HEK293 (cell line): ENCODE results near the gene INPP1.

ENCODE experiments used
- CTCF ChIA-PET: fragments of 350-600 bp; formaldehyde crosslinking; extraction: SDS; loops from one replicate; lab custom pipeline; 2021; ENCODE audit warnings: antibody characterized with exemption; lab: Yijun Ruan, JAX
- POLR2A ChIA-PET: fragments of 300-600 bp; formaldehyde crosslinking; extraction: SDS; loops from one replicate; lab custom pipeline; 2020; ENCODE audit warnings: antibody characterized with exemption, inconsistent platforms; lab: Yijun Ruan, JAX
- H3K27ac ChIP-seq: fragments of 200-500 bp; sonication (Bioruptor generic); 2 replicates; pipeline ENCODE4 v1.5.1; 2014; ENCODE audit warnings: low read depth, low read length, control low read depth, inconsistent platforms; ENCODE audit errors: extremely low read depth
- H3K36me3 ChIP-seq, 2 experiments: fragments of 200-500 bp in 1 of 2; sonication (Bioruptor generic) in 1 of 2; 1 replicate in 1 of 2; 2 replicates in 1 of 2; pipeline ENCODE4 v1.5.1; 2014 to 2017; ENCODE audit warnings: inconsistent platforms in 2 of 2, low read length in 2 of 2; ENCODE audit not compliant: control insufficient read depth in 2 of 2, insufficient read depth in 1 of 2
- H3K4me1 ChIP-seq: fragments of 200-500 bp; sonication (Bioruptor generic); 2 replicates; pipeline ENCODE4 v1.5.1; 2014; ENCODE audit warnings: mild to moderate bottlenecking, low read length, inconsistent platforms; ENCODE audit not compliant: control insufficient read depth, insufficient read depth
- H3K4me3 ChIP-seq: 2 replicates; pipeline ENCODE4 v1.5.1; 2011; ENCODE audit warnings: low read depth, mild to moderate bottlenecking, control low read depth, low read length, moderate library complexity
- H3K9me3 ChIP-seq: fragments of 200-500 bp; sonication (Bioruptor generic); 2 replicates; pipeline ENCODE4 v1.5.1; 2014; ENCODE audit warnings: low read depth, low read length, inconsistent platforms; ENCODE audit not compliant: control insufficient read depth, insufficient read depth
- BCL11A ChIP-seq: fragments of 450-650 bp; formaldehyde crosslinking; IDR thresholded peaks from 2 replicates; pipeline ENCODE4 v1.5.1; 2016; ENCODE audit warnings: low read depth, missing biosample characterization, missing genetic modification characterization
- GLI4 ChIP-seq: fragments of 450-650 bp; formaldehyde crosslinking; IDR thresholded peaks from 2 replicates; pipeline ENCODE4 v1.5.1; 2016; ENCODE audit warnings: missing biosample characterization, missing genetic modification characterization
- SP3 ChIP-seq: fragments of 450-650 bp; formaldehyde crosslinking; IDR thresholded peaks from 2 replicates; pipeline ENCODE4 v1.5.1; 2016; ENCODE audit warnings: missing biosample characterization, missing genetic modification characterization
- SP7 ChIP-seq: fragments of 450-650 bp; formaldehyde crosslinking; IDR thresholded peaks from 2 replicates; pipeline ENCODE4 v1.5.1; 2016; ENCODE audit warnings: missing biosample characterization, missing genetic modification characterization
- YY2 ChIP-seq: fragments of 450-650 bp; formaldehyde crosslinking; IDR thresholded peaks from 2 replicates; pipeline ENCODE4 v1.5.1; 2016; ENCODE audit warnings: missing biosample characterization, missing genetic modification characterization
- ZBTB17 ChIP-seq: fragments of 450-650 bp; formaldehyde crosslinking; IDR thresholded peaks from 2 replicates; pipeline ENCODE4 v1.5.1; 2016; ENCODE audit warnings: missing biosample characterization, missing genetic modification characterization
- ZBTB20 ChIP-seq: fragments of 450-650 bp; formaldehyde crosslinking; IDR thresholded peaks from 2 replicates; pipeline ENCODE4 v1.5.1; 2016; ENCODE audit warnings: missing biosample characterization, missing genetic modification characterization
- ZBTB8A ChIP-seq: fragments of 450-650 bp; formaldehyde crosslinking; IDR thresholded peaks from 2 replicates; pipeline ENCODE4 v1.5.1; 2016; ENCODE audit warnings: missing biosample characterization, missing genetic modification characterization
- ZFHX2 ChIP-seq: fragments of 450-650 bp; formaldehyde crosslinking; conservative IDR thresholded peaks from 2 replicates; pipeline ENCODE4 v1.5.1; 2016; ENCODE audit warnings: missing biosample characterization, missing genetic modification characterization
- ZFP69B ChIP-seq: fragments of 450-650 bp; formaldehyde crosslinking; IDR thresholded peaks from 2 replicates; pipeline ENCODE4 v1.5.1; 2016; ENCODE audit warnings: missing biosample characterization, missing genetic modification characterization
- ZNF121 ChIP-seq: fragments of 450-650 bp; formaldehyde crosslinking; IDR thresholded peaks from 2 replicates; pipeline ENCODE4 v1.5.1; 2016; ENCODE audit warnings: missing biosample characterization, missing genetic modification characterization
- ZNF2 ChIP-seq: fragments of 450-650 bp; formaldehyde crosslinking; IDR thresholded peaks from 2 replicates; pipeline ENCODE4 v1.5.1; 2016; ENCODE audit warnings: missing biosample characterization, missing genetic modification characterization
- ZNF248 ChIP-seq: fragments of 450-650 bp; formaldehyde crosslinking; IDR thresholded peaks from 2 replicates; pipeline ENCODE4 v1.5.1; 2017; ENCODE audit warnings: missing biosample characterization, missing genetic modification characterization
- ZNF266 ChIP-seq: fragments of 450-650 bp; formaldehyde crosslinking; IDR thresholded peaks from 2 replicates; pipeline ENCODE4 v1.5.1; 2016; ENCODE audit warnings: missing biosample characterization, missing genetic modification characterization, low read depth
- ZNF311 ChIP-seq: fragments of 450-650 bp; formaldehyde crosslinking; IDR thresholded peaks from 2 replicates; pipeline ENCODE4 v1.5.1; 2017; ENCODE audit warnings: missing biosample characterization, missing genetic modification characterization, borderline replicate concordance
- ZNF341 ChIP-seq: fragments of 450-650 bp; formaldehyde crosslinking; IDR thresholded peaks from 2 replicates; pipeline ENCODE4; 2016; ENCODE audit warnings: low read depth, missing biosample characterization, missing genetic modification characterization
- ZNF354C ChIP-seq: fragments of 450-650 bp; formaldehyde crosslinking; IDR thresholded peaks from 2 replicates; pipeline ENCODE4 v1.5.1; 2016; ENCODE audit warnings: missing biosample characterization, missing genetic modification characterization, low read depth, borderline replicate concordance
- ZNF404 ChIP-seq: fragments of 450-650 bp; formaldehyde crosslinking; IDR thresholded peaks from 2 replicates; pipeline ENCODE4 v1.5.1; 2017; ENCODE audit warnings: missing biosample characterization, missing genetic modification characterization
- ZNF510 ChIP-seq: fragments of 450-650 bp; formaldehyde crosslinking; IDR thresholded peaks from 2 replicates; pipeline ENCODE4 v1.5.1; 2018; ENCODE audit warnings: mild to moderate bottlenecking, missing genetic modification characterization, missing biosample characterization; ENCODE audit not compliant: insufficient replicate concordance
- ZNF514 ChIP-seq: fragments of 450-650 bp; formaldehyde crosslinking; IDR thresholded peaks from 2 replicates; pipeline ENCODE4 v1.5.1; 2016; ENCODE audit warnings: missing biosample characterization, missing genetic modification characterization
- ZNF571 ChIP-seq: fragments of 450-650 bp; formaldehyde crosslinking; IDR thresholded peaks from 2 replicates; pipeline ENCODE4 v1.5.0; 2017; ENCODE audit warnings: missing biosample characterization, missing genetic modification characterization
- ZNF707 ChIP-seq: fragments of 450-650 bp; formaldehyde crosslinking; IDR thresholded peaks from 2 replicates; pipeline ENCODE4 v1.5.1; 2016; ENCODE audit warnings: missing biosample characterization, missing genetic modification characterization
- ZNF785 ChIP-seq: fragments of 450-650 bp; formaldehyde crosslinking; IDR thresholded peaks from 2 replicates; pipeline ENCODE4 v1.5.1; 2016; ENCODE audit warnings: missing biosample characterization, missing genetic modification characterization
- ZNF837 ChIP-seq: fragments of 450-650 bp; formaldehyde crosslinking; IDR thresholded peaks from 2 replicates; pipeline ENCODE4 v1.5.1; 2016; ENCODE audit warnings: missing biosample characterization, missing genetic modification characterization
- TF ChIP-seq, protein P1 (sequence below): fragments of 450-650 bp; formaldehyde crosslinking; IDR thresholded peaks from 2 replicates; pipeline ENCODE4 v1.5.1; 2017; ENCODE audit warnings: missing biosample characterization, missing genetic modification characterization
- TF ChIP-seq, protein P2 (sequence below): fragments of 450-650 bp; formaldehyde crosslinking; optimal IDR thresholded peaks from 2 replicates; pipeline ENCODE3; 2016; ENCODE audit warnings: missing biosample characterization, mild to moderate bottlenecking, missing genetic modification characterization
- TF ChIP-seq, protein P3 (sequence below): fragments of 450-650 bp; formaldehyde crosslinking; IDR thresholded peaks from 2 replicates; pipeline ENCODE4 v1.5.1; 2016; ENCODE audit warnings: missing biosample characterization, missing genetic modification characterization
- TF ChIP-seq, protein P4 (sequence below): fragments of 450-650 bp; formaldehyde crosslinking; IDR thresholded peaks from 2 replicates; pipeline ENCODE4 v1.5.1; 2016; ENCODE audit warnings: missing biosample characterization, missing genetic modification characterization
- TF ChIP-seq, protein P5 (sequence below): fragments of 450-650 bp; formaldehyde crosslinking; IDR thresholded peaks from 2 replicates; pipeline ENCODE4 v1.5.1; 2016; ENCODE audit warnings: missing biosample characterization, missing genetic modification characterization

The INPP1 gene

DNA sequence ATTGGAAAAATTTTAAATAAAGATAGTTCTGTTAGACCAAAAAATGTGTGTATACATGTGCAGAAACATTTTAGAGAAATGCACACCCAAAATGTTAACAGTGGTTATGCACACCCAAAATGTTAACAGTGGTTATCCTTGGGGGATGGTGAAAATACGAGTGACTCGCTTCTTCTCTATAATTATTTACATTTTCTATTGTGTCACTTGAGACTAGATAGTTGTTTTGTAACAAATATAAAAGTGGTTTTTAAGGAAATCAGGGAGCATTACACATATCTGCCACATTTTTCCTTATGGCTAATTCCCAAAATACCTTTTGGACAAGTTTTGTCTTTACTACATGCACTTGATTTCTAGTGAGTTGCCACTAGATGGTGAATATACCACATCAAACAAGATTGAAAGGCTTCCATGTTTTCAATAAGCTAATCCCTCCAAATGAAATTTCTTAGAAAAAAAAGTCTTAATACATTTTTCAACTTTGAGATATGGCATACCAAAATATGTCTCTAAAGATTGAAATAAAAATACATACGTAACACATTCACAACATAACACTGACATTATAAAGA, 14.7 kb upstream of the INPP1 start:
- H3K36me3 ChIP-seq: no peaks in the 10 kb centered on the region
- no peaks in the 10 kb centered on the region for H3K4me1 ChIP-seq
- TF ChIP-seq, protein P1, sequence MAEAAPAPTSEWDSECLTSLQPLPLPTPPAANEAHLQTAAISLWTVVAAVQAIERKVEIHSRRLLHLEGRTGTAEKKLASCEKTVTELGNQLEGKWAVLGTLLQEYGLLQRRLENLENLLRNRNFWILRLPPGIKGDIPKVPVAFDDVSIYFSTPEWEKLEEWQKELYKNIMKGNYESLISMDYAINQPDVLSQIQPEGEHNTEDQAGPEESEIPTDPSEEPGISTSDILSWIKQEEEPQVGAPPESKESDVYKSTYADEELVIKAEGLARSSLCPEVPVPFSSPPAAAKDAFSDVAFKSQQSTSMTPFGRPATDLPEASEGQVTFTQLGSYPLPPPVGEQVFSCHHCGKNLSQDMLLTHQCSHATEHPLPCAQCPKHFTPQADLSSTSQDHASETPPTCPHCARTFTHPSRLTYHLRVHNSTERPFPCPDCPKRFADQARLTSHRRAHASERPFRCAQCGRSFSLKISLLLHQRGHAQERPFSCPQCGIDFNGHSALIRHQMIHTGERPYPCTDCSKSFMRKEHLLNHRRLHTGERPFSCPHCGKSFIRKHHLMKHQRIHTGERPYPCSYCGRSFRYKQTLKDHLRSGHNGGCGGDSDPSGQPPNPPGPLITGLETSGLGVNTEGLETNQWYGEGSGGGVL (tag by site-specific recombination): no peak
- TF ChIP-seq ZNF785 (tag by site-specific recombination): no peak
- no peak for TF ChIP-seq ZFP69B
- no peak for TF ChIP-seq ZNF404 (tag by site-specific recombination)
- TF ChIP-seq ZNF837 (tag by site-specific recombination): no peak
- TF ChIP-seq ZNF2 (tag by site-specific recombination): no peak
- TF ChIP-seq ZNF121 (tag by site-specific recombination): no peak
- TF ChIP-seq ZNF341 (tag by site-specific recombination): no peak
- no peak for TF ChIP-seq ZBTB20 (tag by site-specific recombination)
- no peak for TF ChIP-seq BCL11A (tag by site-specific recombination)
- TF ChIP-seq ZNF514 (tag by site-specific recombination): no peak
- TF ChIP-seq ZNF266 (tag by site-specific recombination): no peak
- TF ChIP-seq ZBTB17 (tag by site-specific recombination): no peak
- no peak for TF ChIP-seq ZNF510 (tag by site-specific recombination)
- no peak for TF ChIP-seq ZNF707
- TF ChIP-seq, protein P2, sequence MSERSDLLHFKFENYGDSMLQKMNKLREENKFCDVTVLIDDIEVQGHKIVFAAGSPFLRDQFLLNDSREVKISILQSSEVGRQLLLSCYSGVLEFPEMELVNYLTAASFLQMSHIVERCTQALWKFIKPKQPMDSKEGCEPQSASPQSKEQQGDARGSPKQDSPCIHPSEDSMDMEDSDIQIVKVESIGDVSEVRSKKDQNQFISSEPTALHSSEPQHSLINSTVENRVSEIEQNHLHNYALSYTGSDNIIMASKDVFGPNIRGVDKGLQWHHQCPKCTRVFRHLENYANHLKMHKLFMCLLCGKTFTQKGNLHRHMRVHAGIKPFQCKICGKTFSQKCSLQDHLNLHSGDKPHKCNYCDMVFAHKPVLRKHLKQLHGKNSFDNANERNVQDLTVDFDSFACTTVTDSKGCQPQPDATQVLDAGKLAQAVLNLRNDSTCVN (tag by site-specific recombination): no peak
- POLR2A ChIA-PET: no interaction called here
- CTCF ChIA-PET: no interaction called here
- H3K27ac ChIP-seq: no peak overlapping the region
- H3K4me3 ChIP-seq: no peak overlapping the region
- no peaks in the 10 kb centered on the region for H3K9me3 ChIP-seq

DNA sequence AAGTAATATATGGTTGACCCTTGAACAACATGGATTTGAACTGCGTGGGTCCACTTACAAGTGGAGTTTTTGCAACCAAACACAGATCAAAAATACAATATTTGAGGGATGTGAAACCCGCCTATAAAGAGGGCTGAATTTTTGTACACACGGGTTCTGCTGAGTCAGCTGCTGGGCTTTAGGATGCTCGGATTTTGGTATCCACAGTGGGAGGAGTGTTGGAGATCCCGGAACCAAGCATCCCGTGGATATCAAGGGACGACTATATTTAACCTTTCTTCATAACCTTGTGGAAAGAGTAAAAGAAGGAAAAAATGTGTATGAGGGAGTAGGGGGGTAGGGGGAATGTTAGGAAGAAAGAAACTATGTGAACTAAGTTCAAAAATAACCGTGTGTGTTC, 10.0 kb upstream of the INPP1 start:
- Histone ChIP-seq H3K36me3 (no peaks in the 10 kb centered on the region), H3K4me1 (no peaks in the 10 kb centered on the region), H3K9me3 (no peaks in the 10 kb centered on the region), H3K27ac (no peak overlapping the region), H3K4me3 (no peak overlapping the region)
- ChIA-PET POLR2A (interaction anchor here (1.0 kb wide), 1 partner anchor 13 kb away, joined by 3 read pairs; no protein-coding TSS in a partner anchor), CTCF (interaction anchor here (0.7 kb wide), 1 partner anchor 12 kb away, joined by 3 read pairs; no protein-coding TSS in a partner anchor)
- TF ChIP-seq YY2: no peak
- TF ChIP-seq, protein P3, sequence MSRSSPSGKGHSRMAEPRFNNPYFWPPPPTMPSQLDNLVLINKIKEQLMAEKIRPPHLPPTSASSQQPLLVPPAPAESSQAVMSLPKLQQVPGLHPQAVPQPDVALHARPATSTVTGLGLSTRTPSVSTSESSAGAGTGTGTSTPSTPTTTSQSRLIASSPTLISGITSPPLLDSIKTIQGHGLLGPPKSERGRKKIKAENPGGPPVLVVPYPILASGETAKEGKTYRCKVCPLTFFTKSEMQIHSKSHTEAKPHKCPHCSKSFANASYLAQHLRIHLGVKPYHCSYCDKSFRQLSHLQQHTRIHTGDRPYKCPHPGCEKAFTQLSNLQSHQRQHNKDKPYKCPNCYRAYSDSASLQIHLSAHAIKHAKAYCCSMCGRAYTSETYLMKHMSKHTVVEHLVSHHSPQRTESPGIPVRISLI: no peak
- TF ChIP-seq, protein P4, sequence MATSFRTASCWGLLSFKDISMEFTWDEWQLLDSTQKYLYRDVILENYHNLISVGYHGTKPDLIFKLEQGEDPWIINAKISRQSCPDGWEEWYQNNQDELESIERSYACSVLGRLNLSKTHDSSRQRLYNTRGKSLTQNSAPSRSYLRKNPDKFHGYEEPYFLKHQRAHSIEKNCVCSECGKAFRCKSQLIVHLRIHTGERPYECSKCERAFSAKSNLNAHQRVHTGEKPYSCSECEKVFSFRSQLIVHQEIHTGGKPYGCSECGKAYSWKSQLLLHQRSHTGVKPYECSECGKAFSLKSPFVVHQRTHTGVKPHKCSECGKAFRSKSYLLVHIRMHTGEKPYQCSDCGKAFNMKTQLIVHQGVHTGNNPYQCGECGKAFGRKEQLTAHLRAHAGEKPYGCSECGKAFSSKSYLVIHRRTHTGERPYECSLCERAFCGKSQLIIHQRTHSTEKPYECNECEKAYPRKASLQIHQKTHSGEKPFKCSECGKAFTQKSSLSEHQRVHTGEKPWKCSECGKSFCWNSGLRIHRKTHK (tag by site-specific recombination): no peak
- TF ChIP-seq ZNF354C (tag by site-specific recombination): no peak
- TF ChIP-seq ZNF571 (tag by site-specific recombination): no peak
- TF ChIP-seq SP7 (tag by site-specific recombination): no peak
- no peak for TF ChIP-seq GLI4 (tag by site-specific recombination)
- TF ChIP-seq SP3 (tag by site-specific recombination): no peak
- no peak for TF ChIP-seq ZFHX2 (tag by site-specific recombination)
- TF ChIP-seq, protein P5, sequence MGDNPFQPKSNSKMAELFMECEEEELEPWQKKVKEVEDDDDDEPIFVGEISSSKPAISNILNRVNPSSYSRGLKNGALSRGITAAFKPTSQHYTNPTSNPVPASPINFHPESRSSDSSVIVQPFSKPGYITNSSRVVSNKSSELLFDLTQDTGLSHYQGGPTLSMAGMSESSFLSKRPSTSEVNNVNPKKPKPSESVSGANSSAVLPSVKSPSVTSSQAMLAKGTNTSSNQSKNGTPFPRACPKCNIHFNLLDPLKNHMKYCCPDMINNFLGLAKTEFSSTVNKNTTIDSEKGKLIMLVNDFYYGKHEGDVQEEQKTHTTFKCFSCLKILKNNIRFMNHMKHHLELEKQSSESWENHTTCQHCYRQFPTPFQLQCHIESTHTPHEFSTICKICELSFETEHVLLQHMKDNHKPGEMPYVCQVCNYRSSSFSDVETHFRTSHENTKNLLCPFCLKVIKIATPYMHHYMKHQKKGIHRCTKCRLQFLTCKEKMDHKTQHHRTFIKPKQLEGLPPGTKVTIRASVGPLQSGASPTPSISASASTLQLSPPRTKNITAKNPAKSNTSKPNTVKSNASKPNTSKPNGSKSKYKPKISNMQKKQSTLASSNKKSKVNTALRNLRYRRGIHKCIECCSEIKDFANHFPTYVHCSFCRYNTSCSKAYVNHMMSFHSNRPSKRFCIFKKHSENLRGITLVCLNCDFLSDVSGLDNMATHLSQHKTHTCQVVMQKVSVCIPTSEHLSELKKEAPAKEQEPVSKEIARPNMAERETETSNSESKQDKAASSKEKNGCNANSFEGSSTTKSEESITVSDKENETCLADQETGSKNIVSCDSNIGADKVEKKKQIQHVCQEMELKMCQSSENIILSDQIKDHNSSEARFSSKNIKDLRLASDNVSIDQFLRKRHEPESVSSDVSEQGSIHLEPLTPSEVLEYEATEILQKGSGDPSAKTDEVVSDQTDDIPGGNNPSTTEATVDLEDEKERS: no peak
- TF ChIP-seq ZBTB8A (tag by site-specific recombination): no peak
- TF ChIP-seq ZNF248 (tag by site-specific recombination): no peak
- no peak for TF ChIP-seq ZNF311 (tag by site-specific recombination)
